HG02840 (cell line): ENCODE results near the gene ACAD8.
"Not testable (repeated sequence)": the region's sequence is repeated elsewhere in the genome, so short reads cannot be mapped to it uniquely, and the experiment has no call there.

Experiments used
- ATAC-seq: cut with Tn5 transposase; IDR thresholded peaks from one replicate; pipeline ENCODE4 v1.9.1; 2021; ENCODE audit warnings: mild to moderate bottlenecking, moderate library complexity, moderate number of reproducible peaks; ENCODE audit not compliant: unreplicated experiment, low FRiP score

The ACAD8 gene

DNA sequence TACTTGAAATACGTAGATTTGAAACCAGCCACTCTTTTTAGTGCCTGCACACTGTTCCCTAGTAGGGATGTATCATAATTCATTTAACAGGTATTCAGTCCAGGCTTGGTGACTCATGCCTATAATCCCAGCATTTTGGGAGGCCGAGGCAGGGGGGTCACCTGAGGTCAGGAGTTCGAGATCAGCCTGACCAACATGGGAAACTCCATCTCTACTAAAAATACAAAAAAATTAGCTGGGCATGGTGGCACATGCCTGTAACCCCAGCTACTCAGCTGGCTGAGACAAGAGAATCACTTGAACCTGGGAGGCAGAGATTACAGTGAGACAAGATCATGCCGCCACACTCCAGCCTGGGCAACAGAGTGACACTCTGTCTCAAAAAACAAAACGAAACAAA, 31.0 kb downstream of the ACAD8 start:
- ATAC-seq: not testable (repeated sequence)

DNA sequence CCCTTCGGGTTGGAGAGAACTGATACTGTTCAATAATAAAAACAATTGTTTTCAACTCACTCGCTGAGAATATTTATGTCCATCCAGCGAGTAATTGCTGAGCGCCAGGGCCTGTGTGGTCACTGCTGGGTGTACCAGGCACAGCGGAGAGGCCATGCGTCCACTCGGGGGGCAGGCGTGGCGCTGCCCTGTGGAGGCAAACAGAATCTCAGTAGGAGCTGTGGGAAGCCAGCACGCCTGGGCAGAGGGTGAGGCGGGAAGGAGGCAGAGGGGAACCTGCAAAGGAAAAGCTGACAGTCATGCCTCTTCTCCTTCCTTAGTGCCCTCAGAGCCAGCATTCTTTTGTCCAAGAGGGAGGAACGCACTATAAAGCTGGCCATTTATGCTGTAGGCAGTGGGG, 34.2 kb downstream of the ACAD8 start:
- ATAC-seq: no peak

DNA sequence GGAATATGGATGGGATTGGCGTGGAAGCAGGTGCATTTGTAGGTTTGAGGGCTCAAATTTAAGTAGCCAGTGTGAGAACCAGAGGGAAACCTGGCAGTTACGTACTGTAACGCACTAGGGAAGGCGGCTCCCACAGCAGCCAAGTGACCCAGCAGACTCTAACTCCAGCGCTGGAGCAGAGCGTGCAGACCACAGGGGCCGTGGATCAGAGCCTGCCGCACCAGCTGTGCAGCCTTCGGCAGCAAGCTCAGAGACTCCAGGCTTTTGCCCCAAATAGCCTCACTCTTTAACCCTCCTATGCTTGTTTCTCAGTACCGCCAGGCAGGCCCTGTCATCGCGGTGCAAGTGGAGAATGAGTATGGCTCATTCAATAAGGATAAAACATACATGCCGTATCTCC, 35.1 kb downstream of the ACAD8 start:
- ATAC-seq: no peak

DNA sequence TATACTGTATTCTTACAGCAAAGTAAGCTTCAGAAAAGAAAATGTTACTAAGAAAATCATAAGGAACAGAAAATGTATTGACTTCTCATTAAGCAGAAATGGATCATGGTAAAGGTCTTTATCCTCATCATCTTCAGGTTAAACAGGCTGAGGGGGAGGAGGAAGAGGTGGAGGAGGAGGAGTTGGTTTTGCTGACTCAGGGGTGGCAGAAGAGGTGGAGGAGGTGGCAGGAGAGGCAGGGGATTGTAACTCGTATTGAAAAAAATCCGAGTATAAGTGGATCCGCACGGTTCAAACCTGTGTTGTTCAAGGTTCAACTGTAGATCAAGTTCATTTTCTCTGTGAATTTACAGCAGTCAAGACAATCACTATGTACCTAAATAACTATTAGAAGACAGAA, 35.8 kb downstream of the ACAD8 start:
- ATAC-seq: no peak

DNA sequence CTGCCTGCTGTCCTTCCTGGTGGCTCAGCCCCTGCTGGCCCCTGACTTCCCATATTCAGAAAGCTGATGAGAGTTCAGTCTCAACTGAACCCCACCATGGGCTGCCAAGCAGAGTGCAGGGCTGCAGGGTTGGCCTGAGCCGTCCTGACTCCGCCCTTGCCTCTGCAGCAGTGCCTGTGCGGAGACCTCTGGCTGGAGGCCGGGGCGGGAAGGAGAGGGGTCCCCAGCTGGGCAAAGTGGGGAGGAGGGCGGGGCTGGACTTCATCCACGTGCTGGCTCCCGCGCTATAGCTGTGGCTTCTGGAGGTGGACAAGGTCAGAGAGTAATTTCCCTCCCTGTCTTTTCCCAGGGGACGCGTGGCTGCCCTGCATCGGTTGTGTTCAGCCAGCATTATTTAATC, 36.4 kb downstream of the ACAD8 start:
- no peak for ATAC-seq

DNA sequence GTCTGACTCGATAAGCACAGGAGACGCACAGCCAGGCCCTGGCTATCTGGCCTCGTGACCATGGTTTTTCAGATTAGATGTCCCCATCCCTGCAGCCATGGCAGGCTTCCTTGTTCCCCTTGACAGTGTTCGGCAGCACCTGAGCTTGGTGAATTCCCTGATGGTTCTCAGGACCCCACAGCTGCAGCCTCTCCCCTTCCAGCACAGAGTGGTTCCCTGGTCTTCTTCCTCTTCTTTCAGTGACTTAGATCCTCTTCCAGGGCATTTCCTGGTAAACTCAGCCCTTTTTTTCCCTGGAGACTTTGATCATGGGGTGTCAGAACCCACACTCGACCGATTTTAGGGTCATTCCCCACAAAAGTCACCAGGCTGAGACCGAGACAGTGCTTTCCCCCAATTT, 37.3 kb downstream of the ACAD8 start:
- no peak for ATAC-seq

DNA sequence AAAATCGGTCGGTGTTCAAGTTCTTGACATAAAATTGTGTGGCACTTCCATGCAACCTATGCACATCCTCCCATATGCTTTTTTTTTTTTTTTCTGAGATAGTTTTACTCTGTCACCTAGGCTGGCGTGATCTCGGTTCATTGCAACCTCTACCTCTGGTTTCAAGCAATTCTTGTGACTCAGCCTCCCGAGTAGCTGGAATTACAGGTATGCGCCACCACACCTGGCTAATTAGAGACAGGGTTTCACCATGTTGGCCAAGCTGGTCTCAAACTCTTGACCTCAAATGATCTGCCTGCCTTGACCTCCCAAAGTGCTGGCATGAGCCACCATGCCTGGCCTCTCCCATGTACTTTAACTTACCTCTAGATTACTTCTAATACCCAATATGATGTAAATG, 37.8 kb downstream of the ACAD8 start:
- no peak for ATAC-seq

DNA sequence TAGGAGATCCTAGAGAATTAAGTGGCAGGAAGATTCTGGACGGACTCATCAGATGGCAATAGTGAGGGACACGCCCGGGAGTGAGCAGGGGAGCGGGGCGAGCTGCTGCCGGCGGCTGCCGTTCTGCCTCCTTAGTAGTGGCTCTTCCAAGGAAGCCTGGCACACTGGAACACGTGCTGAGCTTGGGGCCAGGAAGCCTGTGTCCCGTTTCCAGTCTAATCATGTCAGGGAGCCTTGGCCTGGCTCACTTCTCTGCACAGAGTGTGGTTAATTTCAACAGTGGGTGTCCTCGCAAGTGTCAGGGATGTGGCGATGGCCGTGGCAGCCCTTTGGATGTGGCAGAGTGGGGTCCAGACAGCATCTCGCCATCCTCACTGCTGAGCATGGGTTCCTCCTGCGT, 39.3 kb downstream of the ACAD8 start:
- ATAC-seq: no peak

DNA sequence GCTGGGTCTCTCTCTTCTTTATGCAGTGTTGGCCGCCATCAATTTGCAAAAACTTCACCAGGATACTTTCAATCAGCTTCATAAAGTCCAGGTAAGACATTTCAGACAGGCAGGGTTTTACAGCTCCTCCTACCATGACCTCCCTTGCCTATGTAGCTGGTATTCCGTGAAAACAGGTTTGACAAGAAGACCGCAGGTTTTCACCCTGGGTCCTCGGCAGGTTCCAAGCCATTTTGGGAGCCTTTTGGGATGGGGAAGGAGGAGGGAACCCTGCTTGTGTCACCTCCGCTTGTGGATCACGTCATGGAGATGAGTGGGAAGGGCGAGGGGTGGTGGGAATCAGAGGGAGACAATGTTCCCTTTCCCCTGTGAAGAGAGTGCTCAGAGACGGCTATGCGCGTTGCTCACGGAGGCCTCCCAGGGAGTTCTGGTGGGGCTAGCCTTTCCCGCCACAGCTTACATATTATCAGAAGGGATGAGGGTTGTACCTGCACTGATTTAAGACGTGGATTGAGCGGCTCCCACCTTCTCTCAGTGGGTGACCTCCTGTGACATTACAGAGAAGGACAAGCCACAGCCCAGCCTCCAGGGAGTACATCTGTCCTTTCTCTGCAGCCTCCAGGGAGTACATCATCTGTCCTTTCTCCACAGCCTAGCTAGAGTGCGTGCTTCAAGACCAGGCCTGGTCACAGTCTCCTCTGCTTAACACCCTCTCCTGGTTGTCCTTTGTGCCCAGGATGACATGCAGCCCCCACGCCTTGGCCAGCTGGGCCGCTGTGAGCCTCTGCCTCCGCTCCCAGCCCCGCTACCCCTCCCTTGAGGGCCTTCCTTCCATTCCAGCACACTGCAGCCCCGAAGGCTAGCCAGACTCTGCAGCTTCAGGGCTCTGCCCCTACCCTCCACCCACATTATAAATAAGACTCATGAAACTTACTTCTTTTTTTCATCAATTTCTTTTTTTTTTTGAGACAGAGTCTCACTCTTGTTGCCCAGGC, 40.0 kb downstream of the ACAD8 start:
- no peak for ATAC-seq

DNA sequence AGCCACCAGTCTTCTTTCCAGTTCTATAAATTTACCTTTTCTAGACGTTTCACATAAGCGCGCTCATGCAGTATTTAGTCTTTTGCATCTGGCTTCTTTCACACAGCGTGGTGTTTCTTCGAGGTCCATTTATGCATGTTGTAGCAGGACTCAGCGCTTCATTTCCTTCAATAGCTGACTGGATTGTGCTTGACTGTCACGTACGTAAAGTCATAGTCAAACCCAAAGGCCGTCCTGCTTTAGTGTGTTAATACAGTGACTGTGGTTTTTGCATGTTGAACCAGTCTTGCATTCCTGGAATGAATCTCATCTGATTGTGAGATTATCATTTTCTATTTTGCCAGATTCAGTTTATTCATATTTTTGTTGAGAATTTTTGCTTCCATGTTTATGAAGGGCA, 41.3 kb downstream of the ACAD8 start:
- no peak for ATAC-seq

DNA sequence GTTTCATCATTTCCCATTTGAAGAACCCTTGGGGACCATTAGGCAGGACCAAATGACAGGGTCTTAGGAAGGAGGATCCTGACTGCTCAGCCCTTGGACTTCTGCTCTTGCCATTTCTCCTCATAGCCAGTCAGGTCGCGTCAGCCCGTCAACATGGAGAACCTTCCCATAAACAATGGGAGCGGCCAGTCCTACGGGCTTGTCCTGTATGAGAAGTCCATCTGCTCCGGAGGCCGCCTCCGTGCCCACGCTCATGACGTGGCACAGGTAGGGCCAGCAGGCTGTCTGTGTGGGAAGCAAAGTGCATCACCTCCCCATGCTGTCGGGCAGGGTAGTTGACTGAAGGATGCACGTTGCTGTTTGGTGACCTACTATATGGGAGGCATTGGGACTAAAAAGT, 58.9 kb downstream of the ACAD8 start:
- no peak for ATAC-seq

DNA sequence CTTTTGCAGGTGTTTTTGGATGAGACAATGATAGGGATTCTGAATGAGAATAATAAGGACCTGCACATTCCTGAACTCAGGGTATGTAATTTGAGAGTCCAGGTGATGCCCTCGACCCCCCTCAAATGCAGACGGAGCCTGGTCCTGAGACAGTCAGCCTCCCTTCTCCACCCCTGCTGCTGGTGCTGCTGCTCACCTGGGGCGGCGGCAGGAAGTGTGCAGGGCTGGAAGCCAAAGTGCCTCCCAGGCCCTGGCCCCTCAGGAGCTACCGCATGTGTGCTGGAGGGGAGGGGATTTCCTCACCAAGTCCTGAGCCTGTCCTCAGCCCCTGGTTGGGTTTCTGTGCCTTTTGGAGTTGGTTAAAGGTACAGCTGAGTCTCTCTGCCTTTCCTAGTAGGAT, 59.4 kb downstream of the ACAD8 start:
- no peak for ATAC-seq

DNA sequence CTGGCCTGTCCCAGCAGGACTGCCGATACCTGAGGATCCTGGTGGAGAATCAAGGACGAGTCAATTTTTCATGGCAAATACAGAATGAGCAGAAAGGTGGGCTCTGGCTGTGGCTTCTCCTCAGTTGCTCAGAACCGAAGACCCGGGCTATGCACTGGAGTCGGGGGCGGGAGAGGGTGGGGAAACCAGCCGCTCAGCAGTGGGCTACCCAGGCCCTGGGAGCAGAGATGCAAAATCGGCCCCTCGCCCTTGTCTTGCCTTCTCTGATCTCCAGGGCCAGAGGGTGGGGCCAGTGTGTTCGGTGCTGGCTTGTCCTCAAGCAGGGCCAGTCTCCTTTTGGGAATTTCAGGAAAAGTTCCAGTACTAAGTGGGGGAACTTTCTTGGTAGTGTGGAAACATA, 60.0 kb downstream of the ACAD8 start:
- no peak for ATAC-seq

DNA sequence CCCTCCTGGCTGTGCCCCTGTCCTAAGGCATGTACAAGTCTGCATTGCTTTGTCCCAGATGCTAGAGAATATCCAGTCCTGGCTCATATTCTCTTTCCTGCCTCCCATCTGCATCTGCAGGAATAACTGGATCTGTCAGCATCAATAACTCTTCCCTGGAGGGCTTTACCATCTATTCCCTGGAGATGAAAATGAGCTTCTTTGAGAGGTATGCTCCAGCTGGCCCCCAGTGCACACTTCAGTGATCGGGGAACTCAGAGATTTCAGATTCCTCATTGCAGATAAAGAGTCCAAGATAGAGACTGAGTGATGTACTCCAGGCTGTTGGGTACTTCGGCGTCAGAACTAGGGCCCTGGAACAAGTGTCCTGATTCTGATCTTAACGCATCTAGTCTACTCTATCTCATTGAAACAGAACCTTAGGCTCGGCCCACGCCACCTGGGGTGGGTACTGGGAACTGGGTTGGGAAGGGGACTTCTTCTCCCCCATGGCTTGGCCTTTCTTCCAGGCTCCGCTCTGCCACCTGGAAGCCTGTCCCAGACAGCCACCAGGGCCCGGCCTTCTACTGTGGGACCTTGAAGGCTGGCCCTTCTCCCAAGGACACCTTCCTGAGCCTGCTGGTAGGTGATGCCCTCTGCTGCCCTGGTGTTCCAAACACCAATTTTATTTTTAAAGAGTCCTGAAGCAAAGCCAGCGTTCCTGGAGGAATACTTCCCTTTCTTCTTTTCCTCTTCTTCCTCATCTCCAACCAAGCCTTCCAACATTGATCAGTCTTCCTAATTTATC, 60.6 kb downstream of the ACAD8 start:
- ATAC-seq: no peak
